CD4-positive, alpha-beta T cell treated with Interleukin-17A for 4 hours (primary cell): Measurements from ENCODE around the gene AP1G2.
A peak's percentile ranks its signal among the peaks of the same experiment; 100 is the strongest.
"Not testable (repeated sequence)": the region's sequence is repeated elsewhere in the genome, so short reads cannot be mapped to it uniquely, and the experiment has no call there.

Experiments
- DNase-seq: peaks from one replicate; pipeline ENCODE4 v3.0.0-alpha.2; 2020; ENCODE audit warnings: mixed read lengths

The AP1G2 gene

DNA sequence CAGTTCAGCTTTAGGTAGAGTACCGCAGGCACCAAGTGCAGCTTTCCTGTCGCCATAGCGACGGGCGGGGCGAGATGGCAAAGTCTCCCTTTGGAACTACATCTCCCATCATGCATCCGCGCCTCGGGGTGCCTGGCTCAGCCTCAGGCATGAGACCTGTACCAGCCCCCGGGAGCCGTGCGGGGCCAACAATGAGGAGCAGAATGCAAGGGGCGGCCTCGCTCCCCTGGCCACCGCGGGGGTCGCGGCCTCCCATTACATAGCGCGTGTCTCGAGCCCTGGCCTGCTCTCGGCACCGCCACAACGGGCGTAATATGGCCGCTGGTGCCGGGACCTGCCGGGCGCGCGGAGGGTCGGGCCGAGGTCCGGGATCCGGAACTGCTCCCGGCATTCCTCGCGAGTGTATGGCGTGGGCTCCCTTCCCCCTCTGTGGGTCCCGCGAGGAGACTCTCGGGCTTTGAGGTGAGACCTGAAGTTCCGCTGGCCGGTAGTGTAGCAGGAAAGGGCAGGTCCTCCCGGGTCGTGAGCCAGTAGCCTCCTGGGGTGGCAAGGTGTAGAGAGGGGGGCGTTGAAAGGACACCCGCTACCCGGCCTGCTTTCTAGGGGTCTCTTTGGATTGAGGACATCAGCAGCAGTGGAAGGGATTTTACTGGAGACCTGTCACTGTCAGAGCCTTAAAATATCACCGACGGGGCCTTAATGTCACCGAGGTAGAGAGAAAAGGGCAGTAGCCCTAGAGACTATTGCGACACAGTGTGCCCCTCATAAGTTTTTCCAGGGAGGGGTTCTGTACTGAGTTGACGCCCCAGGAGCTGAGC, 11.5 kb downstream of the AP1G2 start, which contains the start of gene THTPA:
TSS of gene THTPA (plus strand) at position 390 of the 818 bp plus-strand sequence. CDS start 487 bp downstream, outside the sequence.
- peak; percentile 95 for DNase-seq

DNA sequence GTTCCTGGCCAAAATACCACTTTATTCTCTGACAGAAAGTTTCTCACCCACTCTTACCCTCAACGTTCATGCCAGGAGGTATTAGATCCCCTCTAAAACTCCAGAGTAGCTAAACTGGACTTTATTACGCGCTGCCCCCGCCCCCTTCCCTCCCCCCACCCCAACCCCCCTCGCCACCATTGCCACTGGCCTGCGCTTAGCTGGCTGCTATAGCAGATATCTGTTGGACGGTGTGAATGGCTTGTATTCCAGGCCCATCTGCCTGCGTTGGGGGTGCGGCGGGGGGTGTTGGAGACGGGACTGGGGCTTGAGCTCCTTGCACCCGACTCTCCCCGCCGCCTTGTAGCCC, 12.1 kb downstream of the AP1G2 start:
- no peak for DNase-seq

DNA sequence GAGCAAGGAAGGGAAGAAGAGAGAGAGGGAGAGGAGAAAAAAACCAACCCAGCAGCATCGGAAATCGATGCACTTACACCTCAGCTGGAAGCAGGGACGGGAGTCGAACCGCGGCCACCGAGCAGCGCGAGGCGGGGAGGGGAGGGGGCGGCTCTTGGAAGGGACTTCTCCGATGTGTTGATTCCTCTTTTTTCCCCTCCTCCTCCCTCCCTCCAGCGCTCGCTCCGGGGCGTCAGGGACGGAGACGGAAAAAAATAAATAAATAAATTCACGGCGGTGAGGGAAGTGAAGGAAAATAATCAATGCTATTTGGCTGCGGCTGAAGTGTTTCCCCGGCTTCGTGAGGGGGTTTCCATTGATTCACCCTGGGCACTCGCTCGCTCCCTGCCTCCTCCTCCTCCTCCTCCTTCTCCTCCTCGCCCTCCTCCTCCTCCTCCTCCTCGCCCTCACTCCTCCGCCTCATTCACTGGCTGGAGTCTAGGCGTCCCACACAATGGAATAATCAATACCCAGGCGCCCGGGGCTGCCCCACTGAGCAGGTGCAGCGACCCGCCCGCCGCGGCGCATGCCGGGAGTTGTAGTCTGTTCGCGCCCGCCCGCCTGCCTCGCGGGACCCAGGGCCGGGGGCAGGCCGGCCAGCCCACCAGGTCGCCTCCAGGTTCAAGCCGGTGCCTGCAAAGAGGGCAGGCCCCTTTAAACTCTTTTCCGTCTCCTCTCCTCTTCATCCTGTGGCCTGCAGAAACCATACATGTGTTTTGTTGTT, 16.1 kb downstream of the AP1G2 start, which contains the start of gene ZFHX2:
TSS of gene ZFHX2 (minus strand) at position 500 of the 763 bp plus-strand sequence. CDS start 16,440 bp downstream, outside the sequence.
- peak; percentile 84 for DNase-seq

DNA sequence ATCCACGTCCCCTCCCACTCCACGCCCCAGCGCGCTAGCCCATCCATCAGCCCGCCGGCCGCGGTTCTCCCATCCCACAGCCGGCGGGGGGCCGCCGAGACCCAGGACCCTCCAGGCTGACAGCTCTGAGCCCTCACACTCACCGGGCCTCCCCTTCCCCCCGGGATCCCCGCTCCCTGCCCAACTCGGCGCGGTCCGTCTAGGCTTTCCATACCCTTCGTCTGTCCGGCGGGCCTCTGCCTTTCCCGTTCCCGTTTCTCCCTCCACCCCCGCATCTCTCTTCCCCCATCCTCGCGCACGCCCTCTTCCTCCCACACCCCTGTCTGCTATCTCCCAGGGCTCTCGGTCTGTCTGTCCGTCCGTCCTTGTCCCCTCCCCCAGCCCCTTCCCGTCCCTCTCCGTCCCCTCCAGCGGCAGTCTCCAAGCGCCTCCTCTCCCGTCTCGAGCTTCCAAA, 16.8 kb downstream of the AP1G2 start:
- no peak for DNase-seq

DNA sequence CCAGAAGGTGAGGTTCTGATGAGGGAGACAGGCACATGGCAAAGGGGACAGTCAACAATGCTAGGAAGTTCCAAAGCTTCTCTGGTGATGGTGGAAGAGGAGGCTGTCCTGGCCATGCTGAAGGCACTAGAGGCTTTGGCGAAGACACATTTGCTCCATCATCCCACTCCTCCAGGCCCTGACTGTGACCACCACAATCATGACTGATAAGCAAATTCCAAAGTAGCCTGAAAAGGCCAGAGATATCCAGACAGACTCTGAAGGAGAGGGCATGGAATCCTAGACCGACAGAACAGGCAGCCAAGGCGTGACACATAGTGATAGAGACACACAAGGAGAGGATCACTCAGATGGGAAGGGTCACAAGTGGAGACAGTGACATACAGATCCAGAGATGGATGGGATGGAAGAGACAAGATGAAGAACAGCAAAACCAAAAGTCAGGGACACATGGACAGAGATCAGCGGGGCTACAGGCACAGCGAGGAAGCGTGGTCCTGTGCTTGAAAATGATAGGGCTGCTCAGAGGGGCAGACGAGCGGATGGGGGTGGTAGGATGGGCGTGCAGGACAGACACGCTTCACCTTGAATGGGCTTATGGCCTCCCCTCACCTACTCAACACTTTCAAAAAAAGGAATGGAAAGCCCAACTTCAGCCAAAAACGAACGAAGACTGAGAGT, 17.3 kb downstream of the AP1G2 start:
- DNase-seq = no peak

DNA sequence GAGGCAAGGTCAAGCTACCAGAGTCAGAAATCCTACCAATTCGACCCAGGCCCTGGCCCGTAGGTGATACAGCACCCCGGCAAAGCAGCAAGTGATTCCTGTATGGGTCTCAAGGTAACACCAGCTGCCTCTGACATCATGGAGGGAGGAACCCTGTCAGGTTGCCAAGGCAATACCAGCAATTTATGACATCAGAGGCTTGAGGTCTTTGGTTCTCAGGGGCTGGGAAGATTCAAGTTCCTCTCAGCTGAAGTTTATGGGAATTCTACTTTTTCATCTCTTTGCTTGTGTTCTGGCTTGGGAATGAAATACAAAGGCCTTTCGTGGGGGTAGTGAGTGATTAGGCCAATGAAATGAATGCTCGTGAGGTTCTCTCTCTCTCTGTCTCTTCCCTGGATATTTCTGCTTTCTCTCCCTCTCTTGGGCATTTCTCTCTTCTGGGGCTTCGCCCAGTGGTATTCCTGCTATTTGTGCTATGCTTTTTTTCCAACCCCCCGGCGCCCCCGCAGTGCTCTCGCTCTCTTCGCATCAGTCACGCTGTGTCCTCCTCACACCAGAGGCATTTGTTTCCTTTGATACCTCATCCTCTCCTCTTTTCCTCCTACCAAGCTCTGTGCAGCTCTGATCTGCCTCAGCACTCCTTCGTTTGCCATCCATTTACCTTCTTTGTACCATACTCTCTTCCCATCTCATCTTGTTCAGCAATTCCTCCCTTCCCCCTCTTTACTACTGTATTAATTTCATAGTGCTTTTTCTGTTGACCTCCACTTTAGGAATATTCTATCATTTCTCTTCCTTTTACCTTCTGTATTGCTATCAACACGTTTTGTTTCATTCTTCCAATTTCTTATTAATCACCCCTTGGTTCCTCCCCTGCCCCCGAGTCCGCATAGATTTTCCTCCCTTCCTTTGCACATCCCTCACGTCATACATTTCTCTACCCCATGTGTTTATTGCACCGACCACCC, 19.0 kb downstream of the AP1G2 start:
- no peak for DNase-seq

DNA sequence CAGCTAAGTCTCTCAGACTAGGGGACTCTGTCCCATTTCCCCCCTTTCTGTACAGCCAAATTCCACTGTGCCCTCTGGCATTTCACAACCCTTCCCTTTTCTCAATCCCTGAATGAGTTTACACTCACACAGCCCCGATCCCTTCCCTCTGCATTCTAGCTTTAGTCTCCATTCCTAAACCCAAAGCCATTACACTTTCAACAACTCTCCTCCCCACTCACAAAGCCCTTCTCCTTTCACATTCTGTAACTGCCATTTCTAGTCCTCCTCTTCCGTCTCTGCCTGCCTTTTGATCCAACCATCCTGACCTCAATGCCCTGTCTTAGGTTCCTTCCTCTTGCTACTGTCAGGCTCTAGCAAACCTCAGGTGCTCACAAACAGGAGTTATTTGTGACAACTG, 19.7 kb downstream of the AP1G2 start:
- no peak for DNase-seq

DNA sequence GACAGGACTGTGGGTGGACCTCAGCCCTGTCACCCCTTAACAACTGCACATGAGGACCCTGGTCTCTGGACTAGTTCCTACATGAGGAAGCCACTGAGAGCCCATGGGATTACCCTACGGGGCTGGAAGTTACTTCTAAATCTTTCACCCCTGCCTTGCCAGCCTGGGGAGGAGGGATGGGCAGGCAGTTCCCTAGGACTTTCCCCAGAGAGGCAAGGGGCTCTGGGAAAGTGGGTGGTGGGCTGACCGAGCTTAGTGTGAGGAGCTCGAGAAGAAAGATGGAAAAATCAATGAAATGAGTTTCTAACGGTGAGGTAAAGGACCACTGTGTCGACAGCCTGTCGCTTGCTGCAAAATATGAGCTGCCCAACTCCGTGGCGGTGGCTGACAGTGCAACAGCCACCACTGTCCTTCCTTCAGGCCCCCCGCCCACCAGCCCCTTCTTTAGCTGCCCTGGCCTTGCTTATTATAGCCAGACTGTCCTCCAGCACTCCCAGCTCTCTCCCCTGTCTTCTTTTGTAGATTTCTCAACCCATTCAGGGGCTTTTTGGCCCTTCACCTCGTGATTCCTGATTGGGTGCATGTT, 21.0 kb downstream of the AP1G2 start:
- no peak for DNase-seq

DNA sequence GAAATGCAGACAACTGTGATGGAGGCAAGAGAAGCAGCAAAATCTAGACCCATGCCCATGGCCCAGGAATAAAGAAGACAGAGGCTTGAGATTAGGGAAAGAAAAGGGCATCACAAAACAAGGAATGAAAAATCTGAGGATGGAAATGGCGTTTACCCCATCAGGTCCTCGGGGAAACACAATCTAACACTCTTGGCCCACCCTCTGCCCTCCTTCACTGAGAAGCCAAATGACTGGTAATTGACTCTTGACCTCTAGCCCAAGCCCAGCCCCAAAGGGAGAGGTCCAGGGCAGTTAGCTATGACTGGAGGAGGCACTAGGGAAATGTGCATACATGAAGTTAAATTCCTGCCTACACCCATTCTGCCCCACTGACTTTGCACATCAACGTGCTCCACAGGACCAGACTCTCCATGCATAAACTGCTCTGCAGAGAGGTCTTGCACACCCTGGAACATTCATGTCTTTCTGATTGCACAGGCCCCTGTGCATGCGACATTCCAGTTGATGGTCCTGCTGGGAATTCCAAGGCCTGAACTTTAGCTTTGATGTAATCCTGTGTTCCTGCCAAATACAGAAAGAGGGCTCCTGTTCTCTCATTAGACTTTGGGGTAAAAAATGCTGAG, 21.7 kb downstream of the AP1G2 start:
- no peak for DNase-seq

DNA sequence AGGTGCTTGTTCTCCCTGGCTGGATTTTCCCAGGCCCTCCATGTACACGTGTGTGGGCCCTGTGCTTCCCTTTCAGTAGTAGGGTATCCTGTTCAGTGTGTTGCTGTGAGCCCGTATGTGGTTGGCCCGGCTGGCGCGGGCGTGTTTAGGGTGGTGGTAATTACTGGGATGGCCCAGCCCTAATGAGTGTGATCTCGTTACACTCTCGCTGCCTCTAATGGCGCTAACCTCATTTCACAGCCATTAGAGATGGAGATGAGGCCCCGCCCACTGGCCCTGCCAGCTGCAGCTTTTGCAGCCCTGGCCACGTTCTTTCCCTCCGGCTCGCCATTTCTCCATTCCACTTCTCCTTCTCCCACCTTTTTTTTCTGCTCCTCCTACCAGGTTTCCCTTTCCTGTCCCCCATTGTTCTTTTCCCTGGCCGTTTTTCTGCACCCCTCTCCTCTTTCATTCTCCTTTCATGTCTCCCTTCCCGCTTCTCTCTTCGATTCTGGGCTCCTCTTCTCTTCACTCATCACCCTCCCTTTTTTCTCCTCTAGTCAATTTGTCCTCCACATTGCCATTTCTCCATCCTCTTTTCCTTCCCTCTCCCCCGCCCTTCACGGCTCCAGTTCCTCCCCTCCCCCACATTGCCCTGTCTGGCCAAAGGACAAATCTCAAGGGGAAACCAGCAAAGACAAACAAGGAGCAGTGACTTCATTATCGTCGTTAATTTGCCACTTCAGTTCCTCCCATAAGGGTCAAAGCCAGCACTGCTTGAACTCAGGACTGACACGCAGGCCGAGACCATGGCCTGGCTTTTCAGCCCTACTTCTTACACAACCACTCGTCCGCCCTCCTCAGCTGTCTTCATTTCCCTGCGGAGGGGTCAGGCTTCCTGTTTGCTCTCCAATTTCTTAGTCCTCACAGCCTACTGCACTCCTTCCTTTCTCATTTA, 22.8 kb downstream of the AP1G2 start:
- no peak for DNase-seq

DNA sequence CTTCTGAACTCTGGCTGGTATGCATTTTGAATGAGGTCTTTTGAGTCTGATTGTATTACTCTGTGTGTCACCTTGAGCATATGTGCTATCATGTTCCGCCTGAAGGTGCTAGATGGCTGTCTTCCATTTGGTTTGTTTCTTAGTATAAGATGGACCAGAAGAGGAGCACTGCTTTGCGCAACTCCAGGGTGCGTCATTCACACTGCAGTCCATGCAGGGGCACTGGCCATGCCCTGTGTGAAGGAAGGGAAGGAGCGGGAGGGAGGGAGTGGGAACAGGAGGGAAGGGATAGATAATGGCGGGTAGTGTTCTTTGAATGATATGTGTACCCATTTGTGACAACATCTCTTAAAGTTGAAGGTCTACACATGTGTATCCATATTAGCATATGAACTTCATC, 24.2 kb downstream of the AP1G2 start:
- DNase-seq = no peak

DNA sequence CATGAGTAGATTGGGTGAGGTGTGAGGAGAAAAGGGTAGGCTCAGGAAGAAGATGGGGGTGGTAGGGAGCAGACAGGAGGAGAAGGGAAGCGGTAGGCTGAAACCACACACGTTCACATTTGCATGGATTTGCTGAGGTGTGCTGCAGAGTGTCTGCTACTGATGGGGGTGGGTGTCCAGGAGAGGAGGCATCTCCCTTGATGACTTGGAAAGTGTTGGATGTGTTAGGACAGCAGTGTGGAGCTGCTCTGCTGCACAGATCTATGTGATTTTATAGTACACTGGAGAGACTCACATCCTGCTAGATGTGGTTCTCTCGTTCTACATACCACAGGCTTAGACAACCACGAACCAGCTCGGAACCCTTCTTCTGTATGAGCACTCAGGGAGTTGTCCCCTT, 25.3 kb downstream of the AP1G2 start:
- no peak for DNase-seq

DNA sequence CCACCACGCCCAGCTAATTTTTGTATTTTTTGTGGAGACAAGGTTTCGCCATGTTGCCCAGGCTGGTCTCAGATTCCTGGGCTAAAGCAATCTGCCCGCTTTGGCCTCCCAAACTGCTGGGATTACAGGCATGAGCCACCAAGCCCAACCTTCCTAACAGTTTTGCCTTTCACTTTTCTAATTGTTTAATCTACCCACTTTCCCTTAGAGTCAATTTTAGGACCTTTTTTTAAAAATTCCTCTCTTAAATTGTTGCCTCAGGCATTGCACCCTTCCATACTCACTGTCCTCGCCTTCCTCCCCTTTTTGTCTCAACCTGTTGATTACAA, 27.5 kb downstream of the AP1G2 start:
- DNase-seq = no peak

DNA sequence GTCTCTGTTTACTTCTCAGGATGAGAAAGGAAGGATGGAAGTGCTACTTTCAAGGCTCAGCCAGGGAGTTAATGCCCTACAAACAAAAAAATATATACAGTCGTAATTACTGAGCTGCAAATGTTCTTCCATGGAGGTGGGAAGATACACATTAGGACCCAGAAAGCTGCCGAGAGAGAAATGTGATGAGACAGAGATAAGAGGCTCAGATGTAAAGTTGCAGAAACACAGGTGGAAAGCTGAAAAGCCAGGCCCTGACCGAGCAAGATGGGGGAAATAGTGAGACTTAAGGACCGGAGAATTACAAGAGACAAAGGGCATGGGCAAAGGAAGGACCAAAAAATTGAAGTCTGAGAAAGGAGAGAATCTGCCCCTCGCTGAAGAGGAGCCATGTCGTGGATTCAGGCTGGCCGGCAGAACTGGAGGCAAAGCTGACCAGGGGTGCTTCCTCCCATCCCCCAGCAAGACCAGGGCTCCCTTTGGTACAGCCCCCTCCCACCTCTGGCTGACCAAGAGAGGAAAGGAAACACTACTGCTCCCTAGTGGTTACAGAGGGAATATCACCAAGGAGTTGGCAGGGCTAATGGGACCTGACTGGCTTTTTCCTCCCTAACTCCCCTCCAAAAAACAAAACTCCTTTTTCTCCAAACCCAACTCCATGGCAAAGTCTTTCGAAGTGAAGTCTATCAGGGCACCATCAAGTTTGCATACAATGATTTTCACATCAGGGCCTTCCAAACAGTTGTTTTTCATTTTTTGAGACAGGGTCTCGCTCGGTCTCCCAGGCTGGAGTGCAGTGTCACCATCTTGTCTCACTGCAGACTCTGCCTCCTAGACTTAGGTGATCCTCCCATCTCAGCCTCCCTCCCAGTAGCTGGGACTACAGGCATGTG, 28.1 kb downstream of the AP1G2 start:
- peak; percentile 34 for DNase-seq

DNA sequence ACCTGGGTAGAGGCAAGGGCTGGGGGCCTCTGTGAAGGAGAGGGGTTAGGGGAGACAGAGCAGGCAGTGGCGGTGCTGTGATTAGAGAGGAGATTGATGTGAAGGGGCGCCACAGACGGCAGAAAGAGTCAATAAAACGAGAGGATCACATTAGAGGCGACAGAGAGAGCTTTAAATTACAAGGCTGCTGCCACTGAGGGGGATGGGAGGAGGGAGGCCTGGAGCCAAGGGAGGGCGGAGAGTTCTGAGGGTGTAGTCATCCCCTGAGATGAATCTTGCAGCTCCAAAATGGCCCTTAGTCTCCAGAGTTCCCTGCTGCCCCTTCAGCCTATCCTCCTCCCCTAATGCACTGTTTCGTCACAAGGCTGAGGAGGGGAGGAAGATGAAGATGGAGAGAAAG, 28.8 kb downstream of the AP1G2 start:
- no peak for DNase-seq

DNA sequence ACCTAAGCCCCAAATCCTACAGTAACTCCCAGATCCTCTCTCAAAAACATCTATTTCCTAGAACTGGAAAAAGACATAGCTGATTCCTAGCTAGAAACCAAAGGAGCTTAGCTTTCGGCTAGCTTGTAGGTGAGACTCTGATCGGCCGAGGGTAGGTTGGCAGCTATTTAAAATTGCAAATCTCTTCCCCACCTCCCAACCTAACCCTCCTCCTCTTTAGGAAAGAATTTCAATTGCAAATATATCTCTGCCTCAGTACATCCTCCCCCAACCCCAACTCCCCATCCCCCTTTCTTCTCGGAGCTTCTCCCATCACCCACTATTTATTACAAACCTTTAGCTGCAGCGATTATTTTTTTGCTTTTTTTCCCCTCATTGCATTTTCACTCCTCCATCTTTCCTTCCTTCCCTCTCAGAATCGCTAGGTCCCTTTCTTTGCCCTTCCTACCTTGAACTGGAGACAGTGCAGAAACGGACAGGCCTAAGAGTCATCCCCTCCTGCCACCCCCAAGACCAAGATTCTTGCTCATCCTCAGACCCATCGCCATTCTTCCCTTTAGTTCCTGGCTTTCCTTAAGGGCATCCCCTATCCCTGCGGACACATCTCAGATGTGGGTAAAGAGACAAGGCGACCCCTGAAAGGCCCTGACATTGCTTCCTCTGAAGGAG, 29.4 kb downstream of the AP1G2 start:
- no peak for DNase-seq

DNA sequence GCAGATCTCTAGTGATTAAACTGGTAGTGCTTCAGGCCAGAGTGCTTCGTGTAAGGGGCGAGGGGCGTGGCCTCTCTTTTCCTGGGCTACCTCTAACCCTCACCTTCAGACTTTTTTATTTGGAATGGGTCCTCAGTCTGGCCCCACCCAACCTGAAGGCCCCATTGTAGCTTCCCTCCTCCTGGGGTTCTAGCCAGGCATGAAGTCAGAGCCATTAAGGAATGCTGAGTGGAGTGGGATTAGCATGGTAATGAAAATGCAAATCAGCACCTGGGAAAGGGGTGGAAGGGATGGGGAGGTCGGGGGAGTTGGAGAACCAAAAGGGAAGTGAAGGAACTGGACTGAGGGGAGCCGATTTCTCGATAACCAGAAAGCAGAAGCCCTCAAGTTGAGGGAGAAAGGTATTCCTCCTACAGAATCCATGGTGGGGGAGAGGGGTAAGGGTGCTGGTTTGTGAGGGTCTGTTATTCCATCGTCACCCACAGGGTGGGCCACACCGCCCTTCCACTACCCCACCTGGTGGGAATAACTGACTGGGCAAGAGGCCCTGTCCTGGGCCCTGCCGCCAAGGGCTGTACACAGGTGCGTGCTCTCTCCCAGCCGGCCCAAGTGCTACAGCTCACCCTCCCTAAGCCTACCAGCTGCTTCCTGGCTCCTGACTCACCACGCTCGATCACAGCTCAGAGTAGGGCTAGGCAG, 30.1 kb downstream of the AP1G2 start:
- DNase-seq = no peak

DNA sequence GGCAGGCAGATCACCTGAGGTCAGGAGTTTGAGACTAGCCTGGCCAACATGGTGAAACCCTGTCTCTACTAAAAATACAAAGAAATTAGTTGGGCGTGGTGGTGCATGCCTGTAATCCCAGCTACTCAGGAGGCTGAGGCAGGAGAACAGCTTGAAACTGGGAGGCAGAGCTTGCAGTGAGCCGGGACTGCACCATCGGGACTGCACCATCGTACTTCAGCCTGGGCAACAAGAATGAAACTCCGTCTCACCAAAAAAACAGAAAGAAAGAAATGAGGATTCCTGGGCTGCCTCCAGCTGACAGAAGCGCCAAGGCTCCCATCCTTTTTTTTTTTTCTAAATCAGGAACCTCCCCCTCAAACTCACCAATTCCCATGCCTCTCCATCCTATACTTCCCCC, 30.7 kb downstream of the AP1G2 start:
- not testable (repeated sequence) for DNase-seq
